ENCODE measurements around the gene FOXC1.

FOXC1 gene

GRCh38 chr6:1624058-1624850 lies 14.5 kb downstream of the FOXC1 start:
- no peak for TF ChIP-seq GATA2 (IDR thresholded peaks at IDR 0.05; ENCODE audit: low read depth, low read length)
- TF ChIP-seq GATA3 (IDR thresholded peaks at IDR 0.05; ENCODE audit: low read depth, low read length): no peak

GRCh38 chr6:1624851-1625781 lies 15.4 kb downstream of the FOXC1 start:
- TF ChIP-seq GATA3 (IDR thresholded peaks at IDR 0.05; ENCODE audit: low read depth, low read length): no peak
- TF ChIP-seq GATA2 (IDR thresholded peaks at IDR 0.05; ENCODE audit: low read depth, low read length): no peak

GRCh38 chr6:1625794-1626435 lies 16.2 kb downstream of the FOXC1 start:
- TF ChIP-seq GATA2 (IDR thresholded peaks at IDR 0.05; ENCODE audit: low read depth, low read length): no peak
- no peak for TF ChIP-seq GATA3 (IDR thresholded peaks at IDR 0.05; ENCODE audit: low read depth, low read length)

- TF ChIP-seq GATA3 (IDR thresholded peaks at IDR 0.05; ENCODE audit: low read depth, low read length): no peak
- TF ChIP-seq GATA2 (IDR thresholded peaks at IDR 0.05; ENCODE audit: low read depth, low read length): no peak
Observed at GRCh38 chr6:1626481-1626880, 16.8 kb downstream of the FOXC1 start.

- TF ChIP-seq GATA2 (IDR thresholded peaks at IDR 0.05; ENCODE audit: low read depth, low read length) (no peak), GATA3 (IDR thresholded peaks at IDR 0.05; ENCODE audit: low read depth, low read length) (no peak)
Observed at GRCh38 chr6:1627827-1628560, 18.3 kb downstream of the FOXC1 start.

GRCh38 chr6:1629316-1629715 lies 19.6 kb downstream of the FOXC1 start:
- TF ChIP-seq GATA2 (IDR thresholded peaks at IDR 0.05; ENCODE audit: low read depth, low read length): no peak
- no peak for TF ChIP-seq GATA3 (IDR thresholded peaks at IDR 0.05; ENCODE audit: low read depth, low read length)

- no peak for TF ChIP-seq GATA2 (IDR thresholded peaks at IDR 0.05; ENCODE audit: low read depth, low read length)
- TF ChIP-seq GATA3 (IDR thresholded peaks at IDR 0.05; ENCODE audit: low read depth, low read length): no peak
Observed at GRCh38 chr6:1630212-1630770, 20.6 kb downstream of the FOXC1 start.

GRCh38 chr6:1630771-1631217 lies 21.1 kb downstream of the FOXC1 start:
- TF ChIP-seq GATA3 (IDR thresholded peaks at IDR 0.05; ENCODE audit: low read depth, low read length) (no peak), GATA2 (IDR thresholded peaks at IDR 0.05; ENCODE audit: low read depth, low read length) (no peak)

GRCh38 chr6:1631251-1631650 lies 21.5 kb downstream of the FOXC1 start:
- TF ChIP-seq GATA3 (IDR thresholded peaks at IDR 0.05; ENCODE audit: low read depth, low read length) (no peak), GATA2 (IDR thresholded peaks at IDR 0.05; ENCODE audit: low read depth, low read length) (no peak)

GRCh38 chr6:1633366-1634021 lies 23.8 kb downstream of the FOXC1 start:
- TF ChIP-seq GATA3 (IDR thresholded peaks at IDR 0.05; ENCODE audit: low read depth, low read length) (no peak), GATA2 (IDR thresholded peaks at IDR 0.05; ENCODE audit: low read depth, low read length) (no peak)

GRCh38 chr6:1634081-1634480 lies 24.4 kb downstream of the FOXC1 start:
- TF ChIP-seq GATA3 (IDR thresholded peaks at IDR 0.05; ENCODE audit: low read depth, low read length) (no peak), GATA2 (IDR thresholded peaks at IDR 0.05; ENCODE audit: low read depth, low read length) (no peak)

GRCh38 chr6:1635305-1636010 lies 25.7 kb downstream of the FOXC1 start:
- no peak for TF ChIP-seq GATA3 (IDR thresholded peaks at IDR 0.05; ENCODE audit: low read depth, low read length)
- TF ChIP-seq GATA2 (IDR thresholded peaks at IDR 0.05; ENCODE audit: low read depth, low read length): no peak

All from SH-SY5Y (cell line).